Measurements from ENCODE around the gene STX8. TPM values are rescaled to one million over a fixed set of nuclear protein-coding genes. Genes with fewer than 3 reads are reported as not detected.

The STX8 gene
- total RNA-seq, 1 donor from 2014 or later: 75.9 TPM

DNA sequence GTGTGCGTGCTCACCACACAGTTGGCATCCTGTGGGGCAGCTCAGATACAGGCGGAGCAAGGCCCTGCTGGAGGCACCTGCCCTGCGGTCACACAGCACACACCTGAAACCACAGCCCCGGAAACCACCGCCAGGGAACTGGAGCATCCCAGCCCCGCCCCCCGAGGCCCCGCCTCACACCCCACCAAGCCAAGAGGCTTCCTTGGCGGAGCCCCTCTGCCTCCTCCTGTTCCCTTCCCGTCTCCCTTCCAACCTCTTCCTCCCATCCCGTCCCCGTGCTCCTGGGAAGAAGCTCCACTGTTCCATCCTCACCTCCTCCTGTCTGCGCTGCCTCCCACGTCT, 348.9 kb downstream of the STX8 start:
- no peak for DNase-seq (ENCODE audit: low spot score)

DNA sequence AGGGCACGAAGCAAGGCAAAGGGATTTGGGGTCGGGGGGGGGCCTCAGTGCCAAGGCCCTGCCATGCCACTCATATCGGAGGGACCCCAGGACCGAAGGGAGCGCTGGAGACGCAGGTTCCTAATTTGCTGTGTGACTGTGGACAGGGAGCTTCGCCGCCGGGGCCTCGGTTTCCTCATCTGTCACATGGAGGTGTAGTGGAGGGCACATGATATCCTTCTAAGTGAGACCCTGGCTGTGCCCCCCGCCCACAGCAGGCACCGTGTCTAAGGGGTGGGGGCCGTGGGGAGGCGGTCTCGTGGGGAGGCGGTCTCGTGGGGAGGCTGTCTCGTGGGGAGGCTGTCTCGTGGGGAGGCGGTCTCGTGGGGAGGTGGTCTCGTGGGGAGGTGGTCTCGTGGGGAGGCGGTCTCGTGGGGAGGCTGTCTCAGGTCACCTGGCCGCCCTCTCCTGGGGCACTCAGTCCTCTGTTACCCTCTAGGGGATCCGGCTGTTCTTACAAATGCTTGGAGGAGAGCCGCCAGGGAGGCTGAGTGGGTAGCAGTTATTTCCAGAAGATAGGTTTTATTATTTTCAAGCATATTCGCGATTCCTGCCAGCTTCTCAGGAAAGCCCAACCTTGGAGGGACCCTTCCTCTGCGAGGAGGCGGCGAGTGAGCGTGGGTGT, 349.4 kb downstream of the STX8 start:
- no peak for DNase-seq (ENCODE audit: low spot score)

- no peak for DNase-seq (ENCODE audit: low spot score)
Observed at GRCh38 chr17:9225305-9226101, 350.1 kb downstream of the STX8 start.

- no peak for DNase-seq (ENCODE audit: low spot score)
Observed at GRCh38 chr17:9224485-9224884, 351.1 kb downstream of the STX8 start.

- DNase-seq (ENCODE audit: low spot score): no peak
Observed at GRCh38 chr17:9223531-9223930, 352.1 kb downstream of the STX8 start.

GRCh38 chr17:9221922-9222180, 353.8 kb downstream of the STX8 start:
- DNase-seq (ENCODE audit: low spot score): no peak

DNA sequence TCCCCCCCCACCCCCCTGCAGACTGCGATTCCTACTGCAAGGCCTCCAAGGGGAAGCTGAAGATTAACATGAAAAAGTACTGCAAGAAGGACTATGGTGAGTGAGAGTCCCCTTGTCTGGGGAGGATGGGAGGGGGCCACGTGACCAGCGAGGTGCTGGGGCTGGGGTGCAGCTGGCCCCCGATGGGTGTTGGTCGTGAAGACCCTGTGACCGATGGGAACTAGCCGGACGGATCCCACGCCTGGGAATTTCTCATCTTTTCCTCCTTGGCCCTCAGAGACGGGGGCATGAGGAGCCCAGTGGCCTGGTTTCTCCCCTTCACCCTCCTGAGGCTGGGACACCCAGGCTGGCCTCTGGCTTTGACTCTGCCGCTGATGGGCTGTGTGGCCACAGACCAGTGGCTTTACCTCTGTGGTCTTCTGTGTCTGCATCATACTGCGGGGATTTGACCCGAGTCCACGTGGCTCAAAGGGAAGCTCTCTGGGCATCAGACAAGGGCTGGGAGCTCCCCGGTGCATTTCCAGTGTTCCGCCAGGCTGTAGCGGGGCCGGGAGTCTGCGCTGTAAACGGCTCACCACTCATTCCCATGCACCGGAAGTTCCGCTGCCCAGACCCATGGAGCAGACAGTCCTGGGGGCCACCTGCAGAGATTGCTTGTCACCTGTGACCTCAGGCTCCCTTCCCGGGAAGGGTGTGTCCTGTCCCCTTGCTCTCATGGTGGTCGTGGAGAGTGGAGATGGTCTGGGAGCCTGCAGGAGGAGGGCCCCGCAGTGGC, 354.3 kb downstream of the STX8 start:
- DNase-seq (ENCODE audit: low spot score): no peak

- DNase-seq (ENCODE audit: low spot score): no peak
Observed at GRCh38 chr17:9220398-9221146, 355.0 kb downstream of the STX8 start.

DNA sequence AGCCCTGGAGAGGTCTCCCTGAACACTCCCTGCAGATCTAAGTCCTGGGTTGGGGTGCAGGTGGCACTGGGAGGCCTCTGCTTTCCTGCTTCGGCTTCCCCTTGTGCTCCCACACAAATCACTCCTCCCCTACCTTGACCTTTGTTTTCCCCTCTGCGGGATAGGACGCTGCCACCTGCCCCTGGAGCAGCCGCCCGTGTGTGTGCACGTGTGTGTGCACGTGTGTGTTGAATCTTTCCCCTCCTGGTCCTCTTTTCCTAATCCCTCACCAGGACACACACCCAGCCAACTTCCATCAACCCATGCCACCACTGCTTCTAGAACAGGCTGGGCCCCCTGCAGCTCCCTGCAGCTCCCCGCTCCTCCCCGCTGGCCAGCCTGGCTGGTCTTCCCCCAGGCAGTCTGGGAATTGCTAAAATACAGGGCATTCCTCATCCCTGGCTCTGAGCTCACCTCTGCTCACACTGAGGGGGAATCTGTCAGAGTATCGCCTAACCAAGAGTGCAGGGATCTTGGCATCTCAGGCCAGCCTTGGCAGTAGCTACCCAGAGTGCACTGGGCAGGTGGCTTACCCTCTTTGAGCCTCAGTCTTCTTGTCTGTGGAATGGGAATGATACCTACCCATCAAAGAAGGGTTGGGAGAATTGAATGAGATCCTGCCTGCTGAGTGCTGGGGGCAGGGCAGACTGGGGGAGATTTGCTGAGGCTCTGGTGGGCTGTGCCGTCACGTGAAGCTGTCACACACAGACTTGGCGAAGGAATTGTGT, 355.8 kb downstream of the STX8 start:
- no peak for DNase-seq (ENCODE audit: low spot score)

GRCh38 chr17:9218911-9219310, 356.7 kb downstream of the STX8 start:
- DNase-seq (ENCODE audit: low spot score): no peak

DNA sequence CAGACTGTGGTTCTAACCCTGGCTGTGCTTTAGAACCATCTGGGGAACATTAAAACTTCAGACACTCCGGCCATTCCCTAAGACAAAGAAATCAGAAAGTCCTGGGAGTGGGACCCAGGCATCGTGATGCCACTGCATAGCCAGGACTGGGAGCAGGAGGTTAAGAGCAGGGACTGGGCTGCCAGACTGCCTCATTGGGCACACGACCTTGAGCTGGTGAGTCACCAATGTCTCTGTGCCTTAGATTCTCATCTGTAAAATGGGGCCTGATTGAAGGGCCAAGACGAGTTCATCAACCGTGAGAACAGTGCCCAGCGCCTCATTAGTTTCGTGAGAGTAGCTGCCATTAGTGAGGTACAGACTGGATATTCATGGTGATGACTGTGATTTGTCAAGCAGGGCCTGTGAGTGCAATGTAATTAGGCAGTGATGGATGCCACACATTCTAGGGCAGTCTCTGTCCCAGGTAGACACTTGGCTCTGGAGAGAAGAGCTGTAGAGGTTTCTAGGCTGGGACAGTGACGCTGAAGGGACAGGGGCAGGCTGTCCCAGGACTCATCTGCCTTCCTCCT, 357.5 kb downstream of the STX8 start:
- no peak for DNase-seq (ENCODE audit: low spot score)

DNA sequence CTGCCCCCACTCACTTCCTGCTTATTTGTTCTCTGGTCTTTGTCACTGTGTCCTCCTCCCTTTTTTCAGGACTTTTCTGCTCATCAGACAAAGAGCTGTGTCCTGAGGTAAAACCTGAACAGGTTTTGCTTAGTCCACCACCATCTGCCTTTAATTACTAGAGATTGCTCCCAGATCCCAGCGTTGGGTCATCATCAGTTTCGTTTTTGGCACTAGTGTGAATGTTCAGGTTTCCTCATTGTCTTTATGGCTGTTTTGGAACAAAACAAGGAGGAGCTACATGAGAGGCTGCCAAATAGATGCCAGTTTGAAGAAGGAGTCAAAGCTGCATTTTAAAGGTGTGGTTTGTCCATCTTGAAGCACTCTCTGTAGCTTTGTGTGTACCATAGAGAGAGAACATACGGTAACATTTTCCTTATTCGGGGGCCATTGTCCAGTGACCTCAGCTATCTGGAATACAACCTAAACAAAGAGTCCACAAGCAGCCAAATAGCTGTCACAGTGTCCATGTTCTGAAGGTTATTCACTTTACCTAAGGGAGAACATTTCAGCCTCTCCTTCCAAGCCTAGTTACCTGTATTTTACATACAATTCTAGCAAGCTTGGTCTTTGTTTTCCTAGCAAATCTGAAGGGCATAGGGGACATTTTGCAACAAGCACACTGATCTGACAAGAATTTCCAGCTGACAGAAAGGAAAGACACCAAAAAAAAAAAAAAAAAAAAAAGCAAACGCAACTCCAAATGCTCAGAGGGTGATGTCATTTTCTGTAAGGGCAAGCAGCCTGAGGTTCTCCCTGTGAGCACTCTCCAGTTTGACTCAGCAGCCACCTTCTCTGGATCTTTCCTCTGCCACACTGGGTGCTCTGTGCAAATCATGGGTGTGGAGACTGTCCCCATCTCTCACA, 358.2 kb downstream of the STX8 start:
- DNase-seq (ENCODE audit: low spot score): no peak

DNA sequence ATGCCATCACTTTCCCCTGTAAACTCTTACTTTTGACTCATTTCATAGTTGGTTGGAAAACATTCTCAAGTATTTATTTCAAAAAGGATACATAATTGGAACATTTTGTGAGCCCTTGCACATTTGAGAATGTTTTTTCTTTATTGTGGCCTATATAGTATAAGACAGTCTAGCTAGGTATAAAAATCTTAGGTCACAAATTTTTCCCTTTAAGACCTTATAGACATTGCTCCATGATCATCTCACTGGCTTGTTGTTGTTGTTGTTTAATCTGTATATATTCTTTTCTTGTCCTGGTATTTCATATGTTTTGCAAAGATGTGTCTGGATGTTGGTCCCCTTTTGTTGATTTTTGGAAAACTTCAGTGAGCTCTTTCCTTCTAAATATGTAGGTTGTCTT, 360.2 kb downstream of the STX8 start:
- no peak for DNase-seq (ENCODE audit: low spot score)

GRCh38 chr17:9213303-9213640, 362.3 kb downstream of the STX8 start:
- no peak for DNase-seq (ENCODE audit: low spot score)

DNA sequence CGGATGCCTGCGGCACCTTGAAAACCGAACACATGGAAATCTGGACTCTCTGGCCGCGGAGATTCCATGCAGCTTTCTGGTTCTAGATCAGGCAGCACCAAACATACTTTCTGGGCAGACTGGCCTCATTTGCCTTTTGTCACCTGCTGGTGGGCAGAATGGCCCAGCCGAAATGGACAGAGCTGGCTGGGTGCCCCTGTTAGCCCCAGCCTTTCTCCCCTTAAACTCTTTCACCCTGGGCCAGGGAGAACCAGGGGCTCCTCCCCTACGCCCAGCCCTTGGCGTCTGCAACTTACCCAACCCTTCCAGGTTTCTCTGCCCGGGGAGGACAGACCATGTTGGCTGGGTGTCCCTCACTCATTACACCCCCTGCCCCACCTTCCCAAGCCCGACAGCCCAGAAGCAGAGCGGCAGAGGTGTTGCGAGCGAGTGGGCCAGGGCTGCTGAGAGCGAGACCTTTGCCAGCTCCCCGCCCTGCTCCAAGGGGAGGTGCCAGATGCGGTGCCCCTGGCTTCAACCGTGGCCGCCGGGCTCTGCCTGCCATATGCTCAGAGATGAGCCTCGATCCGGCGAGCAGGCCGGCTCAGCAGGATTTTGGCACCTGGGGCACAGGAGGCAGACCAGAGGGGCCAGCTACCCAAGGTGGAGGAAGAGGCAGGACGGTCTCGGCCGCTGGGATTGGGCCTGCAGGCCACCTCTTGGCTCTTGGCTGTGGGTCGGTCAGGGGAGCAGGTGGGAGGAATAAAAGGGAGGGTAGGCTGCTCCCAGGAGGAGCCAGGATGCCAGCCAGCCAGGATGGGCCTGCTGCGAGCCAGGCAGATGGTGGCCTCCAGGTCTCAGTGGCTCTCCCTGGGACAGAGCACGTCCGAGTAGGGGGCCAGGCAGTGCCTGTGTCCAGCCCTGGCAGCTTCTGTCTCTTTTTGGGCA, 363.0 kb downstream of the STX8 start:
- no peak for DNase-seq (ENCODE audit: low spot score)

GRCh38 chr17:9211133-9211765, 364.4 kb downstream of the STX8 start:
- DNase-seq (ENCODE audit: low spot score): no peak

GRCh38 chr17:9209781-9210370, 365.7 kb downstream of the STX8 start:
- no peak for DNase-seq (ENCODE audit: low spot score)

DNA sequence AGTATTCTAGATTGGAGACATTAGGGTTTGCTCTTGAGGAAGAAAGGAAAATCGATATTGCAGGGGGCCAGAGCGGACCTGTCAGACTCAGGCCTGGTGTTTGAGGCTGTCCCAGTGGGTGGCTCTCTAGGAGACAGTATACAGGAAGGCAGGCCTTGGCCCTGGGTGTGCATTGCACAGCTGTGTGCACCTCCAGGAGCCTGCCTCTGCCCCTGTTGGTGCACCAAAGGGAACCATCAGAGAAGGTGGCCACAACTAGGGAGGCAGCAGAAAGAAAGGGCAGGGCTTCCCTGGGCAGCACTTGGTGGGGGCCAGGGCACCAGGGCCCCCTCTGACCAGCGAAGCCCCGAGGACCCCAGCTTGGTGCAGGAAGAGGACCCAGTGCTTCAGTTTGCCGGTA, 366.3 kb downstream of the STX8 start:
- no peak for DNase-seq (ENCODE audit: low spot score)
